H1 (cell line): Measurements from ENCODE around the gene FRRS1L. TPM values are rescaled to one million over a fixed set of nuclear protein-coding genes. Genes with fewer than 3 reads are reported as not detected.

Experiments
- CTCF ChIA-PET: fragments of 300-600 bp; sonication (Branson Sonifier 250); formaldehyde crosslinking; loops from one replicate; lab custom pipeline; 2021; ENCODE audit not compliant: partially characterized antibody; lab: Charles Lee
- POLR2A ChIA-PET: fragments of 300-600 bp; sonication (Branson Sonifier 250); formaldehyde crosslinking; loops from one replicate; lab custom pipeline; 2021; ENCODE audit warnings: inconsistent platforms; ENCODE audit not compliant: partially characterized antibody; lab: Charles Lee
- DNase-seq, 2 experiments: peaks; one replicate each; pipeline versions ENCODE4 v3.0.0 to v3.0.0-alpha.2; 2010 to 2022; ENCODE audit warnings: low spot score in 2 of 2, low read depth in 1 of 2, mixed read lengths in 1 of 2
- FAIRE-seq: peaks from 2 replicates; lab custom pipeline; 2011; peaks lifted over from hg19 to GRCh38; lab: Jason Lieb, UNC
- H2AFZ ChIP-seq: 2 replicates; pipeline ENCODE4 v1.8.1; 2012; ENCODE audit warnings: low read length, inconsistent platforms
- H2AK5ac ChIP-seq: 2 replicates; pipeline ENCODE4 v1.6.1; 2013; ENCODE audit warnings: low read depth, low read length
- H2BK120ac ChIP-seq: replicated peaks from 2 replicates; pipeline ENCODE3; 2013; ENCODE audit warnings: low read depth, low read length, inconsistent platforms
- H2BK12ac ChIP-seq: 2 replicates; pipeline ENCODE4 v1.6.1; 2013; ENCODE audit warnings: low read depth, low read length
- H2BK15ac ChIP-seq: 2 replicates; pipeline ENCODE4 v1.6.1; 2013; ENCODE audit warnings: low read length
- H2BK20ac ChIP-seq: 2 replicates; pipeline ENCODE4 v1.6.1; 2013; ENCODE audit warnings: low read length
- H2BK5ac ChIP-seq: 2 replicates; pipeline ENCODE4 v1.6.1; 2013; ENCODE audit warnings: low read depth, low read length
- H3K14ac ChIP-seq: 2 replicates; pipeline ENCODE4 v1.6.1; 2013; ENCODE audit warnings: inconsistent platforms; ENCODE audit not compliant: insufficient read length
- H3K18ac ChIP-seq: 2 replicates; pipeline ENCODE4 v1.6.1; 2013; ENCODE audit warnings: low read length; ENCODE audit errors: extremely low read depth
- H3K23ac ChIP-seq: 2 replicates; pipeline ENCODE4 v1.6.1; 2013; ENCODE audit warnings: inconsistent platforms; ENCODE audit not compliant: insufficient read length
- H3K23me2 ChIP-seq: 2 replicates; pipeline ENCODE4 v1.6.1; 2013; ENCODE audit warnings: low read depth, low read length
- H3K27ac ChIP-seq: 2 replicates; pipeline ENCODE4 v1.6.1; 2011; ENCODE audit warnings: low read depth, low read length, inconsistent platforms
- H3K27me3 ChIP-seq, 4 experiments: replicated peaks in 1 of 4; 1 replicate in 1 of 4; 2 replicates in 3 of 4; pipeline versions ENCODE4 v1.6.1 to v1.8.1; 2011 to 2013; ENCODE audit warnings: low read length in 3 of 4, mild to moderate bottlenecking in 3 of 4, inconsistent platforms in 2 of 4, mixed read lengths in 2 of 4, moderate library complexity in 1 of 4; ENCODE audit not compliant: control insufficient read depth in 3 of 4, insufficient read depth in 3 of 4; ENCODE audit errors: extremely low read depth in 1 of 4
- H3K36me3 ChIP-seq, 4 experiments: 2 replicates each; pipeline versions ENCODE4 v1.6.1 to v1.8.1; 2011 to 2013; ENCODE audit warnings: mild to moderate bottlenecking in 4 of 4, low read length in 3 of 4, moderate library complexity in 2 of 4, control low read depth in 1 of 4, inconsistent platforms in 1 of 4; ENCODE audit not compliant: insufficient read depth in 4 of 4, control insufficient read depth in 2 of 4
- H3K4ac ChIP-seq: replicated peaks from 2 replicates; pipeline ENCODE3; 2013; ENCODE audit warnings: low read length, low read depth, mixed read lengths, inconsistent platforms; ENCODE audit not compliant: insufficient read length
- H3K4me1 ChIP-seq, 4 experiments: replicated peaks in 1 of 4; 1 replicate in 1 of 4; 2 replicates in 3 of 4; pipeline versions ENCODE4 v1.6.1 to v1.8.1; 2011 to 2013; ENCODE audit warnings: low read length in 3 of 4, inconsistent platforms in 2 of 4, mixed read lengths in 1 of 4; ENCODE audit not compliant: insufficient read depth in 4 of 4, control insufficient read depth in 3 of 4
- H3K4me2 ChIP-seq, 2 experiments: 2 replicates each; pipeline versions ENCODE4 v1.6.1 to v1.8.1; 2011 to 2013; ENCODE audit warnings: low read depth in 2 of 2, low read length in 2 of 2, control low read depth in 1 of 2, inconsistent platforms in 1 of 2, mild to moderate bottlenecking in 1 of 2; ENCODE audit not compliant: insufficient read depth in 1 of 2
- H3K4me3 ChIP-seq, 4 experiments: fragments of 200-600, 300-600 bp in 1 of 4; sonication (generic), shearing (Covaris generic), sonication (Bioruptor Twin) in 1 of 4; 2 replicates each; pipeline versions ENCODE4 v1.5.1 to v1.8.1; 2011 to 2016; ENCODE audit warnings: low read length in 4 of 4, low read depth in 3 of 4, control low read depth in 2 of 4, inconsistent platforms in 2 of 4, mild to moderate bottlenecking in 2 of 4, mixed read lengths in 1 of 4, moderate library complexity in 1 of 4; ENCODE audit not compliant: insufficient read depth in 2 of 4; ENCODE audit errors: extremely low read depth in 1 of 4
- H3K56ac ChIP-seq: replicated peaks from 2 replicates; pipeline ENCODE3; 2013; ENCODE audit warnings: low read depth, mild to moderate bottlenecking, mixed read lengths, low read length, inconsistent platforms; ENCODE audit not compliant: insufficient read length
- H3K79me1 ChIP-seq: 2 replicates; pipeline ENCODE4 v1.6.1; 2013; ENCODE audit warnings: low read depth, low read length, control low read depth
- H3K79me2 ChIP-seq, 2 experiments: 2 replicates each; pipeline versions ENCODE4 v1.6.1 to v1.8.1; 2012 to 2013; ENCODE audit warnings: low read length in 2 of 2, mild to moderate bottlenecking in 2 of 2, inconsistent platforms in 1 of 2; ENCODE audit not compliant: insufficient read depth in 2 of 2, control insufficient read depth in 1 of 2
- H3K9ac ChIP-seq, 4 experiments: replicated peaks in 1 of 4; 1 replicate in 1 of 4; 2 replicates in 3 of 4; pipeline versions ENCODE4 v1.6.1 to v1.8.1; 2011 to 2013; ENCODE audit warnings: low read depth in 3 of 4, low read length in 3 of 4, control low read depth in 2 of 4, mild to moderate bottlenecking in 2 of 4, moderate library complexity in 2 of 4, inconsistent platforms in 1 of 4; ENCODE audit errors: extremely low read depth in 1 of 4
- H3K9me3 ChIP-seq, 2 experiments: 2 replicates each; pipeline versions ENCODE4 v1.6.1 to v1.8.1; 2012 to 2013; ENCODE audit warnings: mild to moderate bottlenecking in 2 of 2, moderate library complexity in 2 of 2, control low read depth in 1 of 2, inconsistent platforms in 1 of 2, low read depth in 1 of 2, low read length in 1 of 2, mixed read lengths in 1 of 2; ENCODE audit not compliant: insufficient read depth in 2 of 2
- H4K20me1 ChIP-seq, 2 experiments: replicated peaks in 1 of 2; 2 replicates each; pipeline versions ENCODE3 to v1.8.1; 2011 to 2013; ENCODE audit warnings: inconsistent platforms in 2 of 2, low read length in 2 of 2, mild to moderate bottlenecking in 1 of 2; ENCODE audit not compliant: insufficient read depth in 2 of 2, control insufficient read depth in 1 of 2
- H4K5ac ChIP-seq: 2 replicates; pipeline ENCODE4 v1.6.1; 2013; ENCODE audit warnings: low read length, low read depth, mixed read lengths, inconsistent platforms; ENCODE audit not compliant: insufficient read length
- H4K8ac ChIP-seq: 2 replicates; pipeline ENCODE4 v1.8.0; 2013; ENCODE audit warnings: mild to moderate bottlenecking, moderate library complexity, low read length, inconsistent platforms; ENCODE audit not compliant: insufficient read depth; ENCODE audit errors: extremely low read depth
- H4K91ac ChIP-seq: replicated peaks from 2 replicates; pipeline ENCODE3; 2013; ENCODE audit warnings: low read length, mixed read lengths, inconsistent platforms; ENCODE audit not compliant: insufficient read length
- ASH2L ChIP-seq: fragments of 200-600, 300-600 bp; sonication (generic); IDR thresholded peaks from one replicate; pipeline ENCODE4 v1.7.1; 2017; ENCODE audit warnings: low read length
- BACH1 ChIP-seq: IDR thresholded peaks from 2 replicates; pipeline ENCODE4 v1.6.1; 2012; ENCODE audit warnings: low read length, improper control_type of control experiment
- CBX8 ChIP-seq: fragments of 300-800, 300-1000 bp; sonication (generic); IDR thresholded peaks from 2 replicates; pipeline ENCODE4 v1.7.1; 2016; ENCODE audit warnings: low read depth, low read length, borderline replicate concordance
- CEBPB ChIP-seq: IDR thresholded peaks from 2 replicates; pipeline ENCODE4 v1.6.1; 2012; ENCODE audit warnings: low read depth, low read length
- CHD2 ChIP-seq: IDR thresholded peaks from 2 replicates; pipeline ENCODE4 v1.6.1; 2012; ENCODE audit warnings: low read length, improper control_type of control experiment
- CTBP2 ChIP-seq: IDR thresholded peaks from 2 replicates; pipeline ENCODE4 v1.7.0; 2011; ENCODE audit warnings: borderline replicate concordance, mild to moderate bottlenecking, moderate library complexity, mixed read lengths, low read length; ENCODE audit not compliant: insufficient read depth, insufficient read length
- GTF2F1 ChIP-seq: IDR thresholded peaks from 2 replicates; pipeline ENCODE4 v1.6.1; 2012; ENCODE audit warnings: low read depth, low read length, improper control_type of control experiment, borderline replicate concordance
- KDM4A ChIP-seq: IDR thresholded peaks from one replicate; pipeline ENCODE4 v1.7.1; 2012; ENCODE audit warnings: low read depth, mild to moderate bottlenecking, moderate library complexity, low read length, inconsistent platforms; ENCODE audit not compliant: severe bottlenecking
- RNF2 ChIP-seq: fragments of 200-900, 300-1000 bp; sonication (generic); IDR thresholded peaks from 2 replicates; pipeline ENCODE4 v1.7.1; 2016; ENCODE audit warnings: borderline replicate concordance, low read depth, mild to moderate bottlenecking, antibody characterized with exemption, low read length; ENCODE audit not compliant: poor library complexity, severe bottlenecking; ENCODE audit errors: missing control alignments
- RXRA ChIP-seq: IDR thresholded peaks from 2 replicates; pipeline ENCODE4 v1.6.1; 2011; ENCODE audit warnings: low read depth, mild to moderate bottlenecking, low read length, moderate library complexity; ENCODE audit not compliant: insufficient read depth
- SIN3A ChIP-seq, 2 experiments: IDR thresholded peaks in 1 of 2; conservative IDR thresholded peaks in 1 of 2; 2 replicates each; pipeline ENCODE4 v1.6.1; 2011 to 2012; ENCODE audit warnings: low read length in 2 of 2, improper control_type of control experiment in 1 of 2, low read depth in 1 of 2, mild to moderate bottlenecking in 1 of 2
- SP1 ChIP-seq: IDR thresholded peaks from 2 replicates; pipeline ENCODE4 v1.6.1; 2011; ENCODE audit warnings: low read depth, low read length
- SUZ12 ChIP-seq: fragments of 200-600 bp; sonication (generic); IDR thresholded peaks from 2 replicates; pipeline ENCODE4 v1.6.1; 2012; ENCODE audit warnings: mild to moderate bottlenecking, inconsistent platforms, low read length, moderate library complexity, mixed read lengths
- YY1 ChIP-seq: IDR thresholded peaks from 2 replicates; pipeline ENCODE4 v1.6.1; 2011; ENCODE audit warnings: low read depth, mild to moderate bottlenecking, low read length
- ZNF274 ChIP-seq: IDR thresholded peaks from 2 replicates; pipeline ENCODE4 v1.7.0; 2012; ENCODE audit warnings: low read length, borderline replicate concordance; ENCODE audit errors: extremely low read depth
- WGBS, 2 experiments: shearing (Covaris generic) in 1 of 2; methylation state at CpG; one replicate each; pipeline versions ENCODE4 v1.1.6 to v1.1.7; 2013 to 2015; ENCODE audit warnings: low lambda C conversion rate in 2 of 2, mixed read lengths in 2 of 2, inconsistent platforms in 1 of 2, low coverage in 1 of 2, missing lambda C conversion rate in 1 of 2; ENCODE audit not compliant: insufficient replicate concordance in 2 of 2, insufficient coverage in 1 of 2, insufficient read length in 1 of 2; ENCODE audit errors: extremely low coverage in 1 of 2, missing lambda C conversion rate in 1 of 2; 5-methylcytosine and 5-hydroxymethylcytosine counted together
- polyA plus RNA-seq, 7 experiments: library from polyadenylated mRNA; depleted of rRNA in 3 of 7; stranded (reverse) in 5 of 7; unstranded in 2 of 7; fragments of >200 nt in 5 of 7; fragments of 200-250 nt in 2 of 7; gene quantifications; 1 replicate in 5 of 7; 2 replicates in 1 of 7; 4 replicates in 1 of 7; pipeline versions ENCODE4 v1.2.1 to v1.2.3, GENCODE V29; 2011 to 2013; ENCODE audit warnings: missing spikeins in 2 of 7, mixed read lengths in 2 of 7
- total RNA-seq: library from RNA; stranded (reverse); fragmentation: NEBNext Ultra II Directional; extraction: Animal tissue kit (Norgen Biotek cat#: 25700); gene quantifications from 2 replicates; pipeline ENCODE4 v1.2.1, GENCODE V29; 2021

FRRS1L gene
- total and polyA plus RNA-seq, 2 of the 8 experiments (the other 6 are each of a cell fraction or from before 2014, with no cell fraction given) = 1.0 to 2.2 TPM

GRCh38 chr9:109159583-109159982 lies 7.5 kb downstream of the FRRS1L start:
- H3K4me3 ChIP-seq = no peak overlapping the region
- CTCF ChIA-PET = interaction anchor here (1.1 kb wide), 1 partner anchor 24 kb away, joined by 4 read pairs; no protein-coding TSS in a partner anchor

More at GRCh38 chr9:109159583-109159982, 7.5 kb downstream of the FRRS1L start:
- no peaks in the 10 kb centered on the region; the same call in 1 of the 2 replicates for H3K23me2 ChIP-seq
- no peak overlapping the region for H3K4me2 ChIP-seq
- no peak overlapping the region for H2BK12ac ChIP-seq
- H2BK5ac ChIP-seq = no peak overlapping the region
- H3K4ac ChIP-seq = no peak overlapping the region
- H2AFZ ChIP-seq = no peak overlapping the region
- no peak overlapping the region for H4K8ac ChIP-seq
- no peak overlapping the region for H3K23ac ChIP-seq
- no peak overlapping the region for H3K56ac ChIP-seq
- H3K36me3 ChIP-seq = no peaks in the 10 kb centered on the region
- H3K14ac ChIP-seq = no peak overlapping the region
- no peak overlapping the region for H2AK5ac ChIP-seq
- POLR2A ChIA-PET = interaction anchor here (1.4 kb wide), 1 partner anchor 178 kb away, joined by 3 read pairs; no protein-coding TSS in a partner anchor
- DNase-seq = no peak
- H2BK15ac ChIP-seq = no peak overlapping the region
- no peak overlapping the region for H3K27ac ChIP-seq
- H4K5ac ChIP-seq = no peak overlapping the region
- H3K9ac ChIP-seq = no peak overlapping the region
- no peaks in the 10 kb centered on the region for H3K79me2 ChIP-seq
- no peaks in the 10 kb centered on the region for H3K9me3 ChIP-seq
- H4K91ac ChIP-seq = no peak overlapping the region
- no peak overlapping the region for H3K18ac ChIP-seq
- TF ChIP-seq GTF2F1 = no peak
- no peak for TF ChIP-seq CEBPB
- TF ChIP-seq SP1 = no peak
- TF ChIP-seq CTBP2 = no peak
- TF ChIP-seq SUZ12 = no peak
- TF ChIP-seq BACH1 = no peak
- no peak for TF ChIP-seq ASH2L
- TF ChIP-seq ZNF274 = no peak
- no peak for TF ChIP-seq CHD2
- TF ChIP-seq RNF2 = no peak
- no peak for TF ChIP-seq RXRA
- TF ChIP-seq SIN3A (conservative IDR thresholded peaks at IDR 0.05 in 1 of 2, IDR thresholded peaks at IDR 0.05 in 1 of 2; ENCODE audit: low read depth in 1 of 2, low read length in 2 of 2) = no peak
- no peak for TF ChIP-seq KDM4A
- no peak for TF ChIP-seq CBX8
- no peak for TF ChIP-seq YY1
- TF ChIP-seq, all 59 proteins: peak for 0
- 99% methylated on average over 4 of the region's 4 CpGs; no CpG with 5 or more reads in 1 of the 2 experiments for WGBS, 2 experiments
- no peaks in the 10 kb centered on the region for H3K4me1 ChIP-seq
- H4K20me1 ChIP-seq = no peaks in the 10 kb centered on the region
- H2BK120ac ChIP-seq = no peak overlapping the region
- H3K79me1 ChIP-seq = no peaks in the 10 kb centered on the region
- no peaks in the 10 kb centered on the region for H3K27me3 ChIP-seq
- no peak for FAIRE-seq
- no peak overlapping the region for H2BK20ac ChIP-seq
